DND-41 (cell line): ENCODE data around the gene HDAC10.

Experiments
- ATAC-seq: fragments of 200-7000 bp; cut with Tn5 transposase; 3 replicates; pipeline ENCODE4 v1.9.1; 2021; ENCODE audit warnings: low read depth; ENCODE audit not compliant: insufficient read depth
- DNase-seq: peaks from one replicate; pipeline ENCODE4 v3.0.0-alpha.2; 2020
- H2AFZ ChIP-seq: 2 replicates; pipeline ENCODE4 v1.6.0; 2012; ENCODE audit warnings: low read depth, low read length
- H3K27ac ChIP-seq: 2 replicates; pipeline ENCODE4 v1.5.1; 2012; ENCODE audit warnings: low read length, inconsistent platforms
- H3K27me3 ChIP-seq: fragments of 200-600 bp; sonication (generic); 2 replicates; pipeline ENCODE4 v1.6.0; 2012; ENCODE audit warnings: low read length, mild to moderate bottlenecking, inconsistent platforms; ENCODE audit not compliant: insufficient read depth, poor library complexity
- H3K36me3 ChIP-seq: 2 replicates; pipeline ENCODE4 v1.5.1; 2012; ENCODE audit warnings: low read length, inconsistent platforms; ENCODE audit not compliant: insufficient read depth
- H3K4me1 ChIP-seq: 2 replicates; pipeline ENCODE4 v1.5.1; 2012; ENCODE audit warnings: mild to moderate bottlenecking, low read length; ENCODE audit not compliant: insufficient read depth
- H3K4me2 ChIP-seq: 2 replicates; pipeline ENCODE4 v1.6.0; 2012; ENCODE audit warnings: mild to moderate bottlenecking, moderate library complexity, low read length, inconsistent platforms; ENCODE audit not compliant: insufficient read depth
- H3K4me3 ChIP-seq, 2 experiments: fragments of 200-600 bp in 1 of 2; shearing (Covaris generic) in 1 of 2; 2 replicates each; pipeline ENCODE4 v1.5.1; 2012 to 2016; ENCODE audit warnings: inconsistent platforms in 2 of 2, low read length in 2 of 2, mild to moderate bottlenecking in 2 of 2, low read depth in 1 of 2, moderate library complexity in 1 of 2
- H3K79me2 ChIP-seq: 2 replicates; pipeline ENCODE4 v1.6.0; 2012; ENCODE audit warnings: low read length, inconsistent platforms; ENCODE audit not compliant: insufficient read depth
- H3K9ac ChIP-seq: 2 replicates; pipeline ENCODE4 v1.6.0; 2012; ENCODE audit warnings: low read depth, mild to moderate bottlenecking, inconsistent platforms, low read length, moderate library complexity
- H3K9me3 ChIP-seq: 2 replicates; pipeline ENCODE4 v1.5.1; 2012; ENCODE audit warnings: low read length, moderate library complexity, mild to moderate bottlenecking, inconsistent platforms; ENCODE audit not compliant: insufficient read depth, severe bottlenecking
- H4K20me1 ChIP-seq: 2 replicates; pipeline ENCODE4 v1.6.0; 2012; ENCODE audit warnings: low read length; ENCODE audit not compliant: insufficient read depth
- CTCF ChIP-seq: IDR thresholded peaks from 2 replicates; pipeline ENCODE4 v1.5.1; 2012; ENCODE audit warnings: borderline replicate concordance, low read length, moderate library complexity, mild to moderate bottlenecking; ENCODE audit not compliant: poor library complexity, severe bottlenecking; ENCODE audit errors: extremely low read depth
- EZH2 ChIP-seq: IDR thresholded peaks from 3 replicates; pipeline ENCODE4 v1.6.1; 2012; ENCODE audit warnings: borderline replicate concordance, low read depth, mild to moderate bottlenecking, moderate library complexity, low read length, inconsistent platforms; ENCODE audit not compliant: severe bottlenecking

The HDAC10 gene

DNA sequence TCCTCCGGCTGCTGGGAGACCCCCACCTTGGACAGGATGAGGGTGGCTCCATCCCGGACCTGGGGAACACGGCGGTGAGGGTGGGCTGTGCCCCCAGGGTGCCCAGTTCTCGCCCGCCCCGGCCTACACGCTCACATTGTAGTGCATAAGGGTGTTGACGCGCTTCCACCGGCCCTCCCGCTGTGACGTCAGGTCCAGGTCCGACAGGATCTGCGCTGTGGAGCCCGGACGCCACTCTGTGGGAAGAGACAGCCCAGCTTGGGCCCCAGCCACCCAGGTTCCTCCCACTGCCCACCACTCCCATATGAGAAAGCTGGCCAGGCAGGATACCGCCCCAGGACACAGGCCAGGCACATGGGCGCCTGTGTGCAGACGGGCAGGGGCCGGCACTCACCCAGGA is 27.4 kb upstream of the HDAC10 start:
- Histone ChIP-seq H3K36me3 (no peaks in the 10 kb centered on the region), H2AFZ (no peak overlapping the region), H3K27me3 (no peaks in the 10 kb centered on the region), H3K4me2 (no peak overlapping the region), H3K9ac (no peak overlapping the region), H4K20me1 (no peaks in the 10 kb centered on the region), H3K9me3 (no peaks in the 10 kb centered on the region), H3K4me1 (no peaks in the 10 kb centered on the region), H3K4me3 (no peak overlapping the region), H3K79me2 (no peaks in the 10 kb centered on the region), H3K27ac (no peak overlapping the region)
- no peak for DNase-seq
- ATAC-seq, result no peak
- TF ChIP-seq CTCF (no peak), EZH2 (no peak)

- ATAC-seq, result no peak
- H3K79me2 ChIP-seq, result no peaks in the 10 kb centered on the region
Measured at GRCh38 chr22:50277761-50278160, 26.7 kb upstream of the HDAC10 start.

GRCh38 chr22:50276143-50276542 is 25.1 kb upstream of the HDAC10 start:
- H3K36me3 ChIP-seq, result no peaks in the 10 kb centered on the region
- ATAC-seq (peak; percentile 66), DNase-seq (peak; percentile 56)
- no peaks in the 10 kb centered on the region for H3K9me3 ChIP-seq
- H3K79me2 ChIP-seq, result no peaks in the 10 kb centered on the region
- peaks cover 6% of the 10 kb centered on the region; the same call in 1 of the 2 replicates for H4K20me1 ChIP-seq
- H3K4me3 ChIP-seq, result no peak overlapping the region
- H3K27ac ChIP-seq, result no peak overlapping the region
- no peak overlapping the region for H3K9ac ChIP-seq
- no peak overlapping the region for H3K4me2 ChIP-seq
- H3K4me1 ChIP-seq, result peaks cover 10% of the 10 kb centered on the region
- peaks cover 13% of the 10 kb centered on the region for H3K27me3 ChIP-seq
- TF ChIP-seq CTCF, result peak; percentile 66
- TF ChIP-seq EZH2, result no peak
- no peak overlapping the region for H2AFZ ChIP-seq

More at GRCh38 chr22:50277761-50278160, 26.7 kb upstream of the HDAC10 start:
- Histone ChIP-seq H3K36me3 (no peaks in the 10 kb centered on the region), H3K4me3 (no peak overlapping the region), H3K27me3 (no peaks in the 10 kb centered on the region), H3K4me2 (no peak overlapping the region), H3K27ac (no peak overlapping the region), H3K9ac (no peak overlapping the region), H3K9me3 (no peaks in the 10 kb centered on the region), H2AFZ (no peak overlapping the region), H4K20me1 (peaks cover 2% of the 10 kb centered on the region; the same call in 1 of the 2 replicates), H3K4me1 (no peaks in the 10 kb centered on the region)
- no peak for TF ChIP-seq EZH2
- no peak for TF ChIP-seq CTCF
- DNase-seq, result no peak
